ENCODE results near the gene FLYWCH2.
"Not testable (repeated sequence)": the region's sequence is repeated elsewhere in the genome, so short reads cannot be mapped to it uniquely, and the experiment has no call there.

FLYWCH2 gene

DNA sequence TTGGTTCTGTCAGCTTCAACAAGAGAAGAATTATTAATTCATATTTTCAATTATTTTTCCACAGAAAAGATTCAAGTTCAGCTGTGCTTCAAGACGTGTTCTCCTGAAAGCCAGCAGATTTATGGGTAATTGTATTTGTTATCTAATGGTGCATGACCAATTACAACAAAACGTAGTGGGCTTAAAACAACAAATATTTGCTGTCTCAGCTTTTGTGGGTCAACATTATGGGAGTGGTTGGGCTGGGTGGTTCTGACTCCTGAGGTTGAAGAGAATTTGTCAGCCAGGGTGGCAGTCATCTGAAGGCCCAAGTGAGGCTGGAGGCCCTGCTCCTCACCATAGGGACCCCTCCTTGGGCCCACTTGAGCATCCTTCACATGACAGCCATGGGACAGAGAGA lies 57.0 kb downstream of the FLYWCH2 start:
- H3K36me3 ChIP-seq (replicated peaks), result peaks cover 73% of the 10 kb centered on the region
- no peak overlapping the region for H3K27ac ChIP-seq
- no peak for TF ChIP-seq CTCF (IDR thresholded peaks at IDR 0.05; ENCODE audit: low read depth, low read length, missing control alignments)
- no peak for DNase-seq
- in situ Hi-C loops (cut with HindIII; ENCODE audit: low pct_ligation_motif_present, low sequenced_read_pairs), result no loop called here
- H3K27me3 ChIP-seq (replicated peaks), result no peaks in the 10 kb centered on the region
- no peak overlapping the region for H3K4me3 ChIP-seq (ENCODE audit: low read depth, low read length)

GRCh38 chr16:2942045-2942444 lies 59.0 kb downstream of the FLYWCH2 start:
- Histone ChIP-seq H3K27me3 (replicated peaks) (no peaks in the 10 kb centered on the region), H3K27ac (no peak overlapping the region), H3K4me3 (ENCODE audit: low read depth, low read length) (no peak overlapping the region), H3K36me3 (replicated peaks) (peaks cover 66% of the 10 kb centered on the region)
- no peak for TF ChIP-seq CTCF (IDR thresholded peaks at IDR 0.05; ENCODE audit: low read depth, low read length, missing control alignments)
- in situ Hi-C loops (cut with HindIII; ENCODE audit: low pct_ligation_motif_present, low sequenced_read_pairs), result no loop called here
- no peak for DNase-seq

DNA sequence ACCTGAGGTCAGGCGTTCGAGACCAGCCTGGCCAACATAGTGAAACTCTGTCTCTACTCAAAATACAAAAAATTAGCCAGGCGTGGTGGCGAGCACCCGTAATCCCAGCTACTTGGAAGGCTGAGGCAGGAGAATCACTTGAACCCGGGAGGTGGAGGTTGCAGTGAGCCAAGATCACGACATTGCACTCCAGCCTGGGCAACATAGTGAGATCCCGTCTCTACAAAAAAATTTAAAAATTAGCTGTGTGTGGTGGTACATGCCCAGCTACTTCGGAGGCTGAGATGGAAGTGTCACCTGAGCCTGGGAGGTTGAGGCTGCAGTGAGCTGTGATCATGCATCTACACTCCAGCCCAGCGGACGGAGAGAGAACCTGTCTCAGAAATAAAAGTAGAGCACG lies 60.7 kb downstream of the FLYWCH2 start:
- H3K36me3 ChIP-seq (replicated peaks), result peaks cover 56% of the 10 kb centered on the region
- in situ Hi-C loops (cut with HindIII; ENCODE audit: low pct_ligation_motif_present, low sequenced_read_pairs), result not testable (repeated sequence)

DNA sequence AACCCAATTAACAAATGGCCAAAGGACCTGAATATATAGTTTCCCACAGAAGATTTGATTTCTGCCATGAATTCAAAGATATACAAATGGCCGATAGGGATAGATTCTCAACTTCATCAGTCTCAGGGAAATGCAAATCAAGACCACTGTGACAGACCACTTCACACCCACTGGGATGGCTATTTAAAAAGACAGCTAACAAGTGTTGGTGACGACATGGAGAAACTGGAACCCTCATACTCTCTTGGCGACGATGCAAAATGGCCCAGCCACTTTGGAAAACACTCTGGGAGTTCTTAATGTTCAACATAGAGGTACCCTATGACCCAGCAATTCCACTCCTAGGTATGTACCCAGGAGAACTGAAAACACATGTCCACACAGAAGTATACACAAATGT lies 63.6 kb downstream of the FLYWCH2 start:
- no peak for DNase-seq
- no peaks in the 10 kb centered on the region for H3K27me3 ChIP-seq (replicated peaks)
- no peak for TF ChIP-seq CTCF (IDR thresholded peaks at IDR 0.05; ENCODE audit: low read depth, low read length, missing control alignments)
- in situ Hi-C loops (cut with HindIII; ENCODE audit: low pct_ligation_motif_present, low sequenced_read_pairs), result no loop called here
- no peak overlapping the region for H3K27ac ChIP-seq
- peaks cover 33% of the 10 kb centered on the region for H3K36me3 ChIP-seq (replicated peaks)
- no peak overlapping the region for H3K4me3 ChIP-seq (ENCODE audit: low read depth, low read length)

More for the DNA sequence above, 60.7 kb downstream of the FLYWCH2 start:
- not testable (repeated sequence) for DNase-seq; H3K27ac ChIP-seq; H3K27me3 ChIP-seq (replicated peaks); H3K4me3 ChIP-seq (ENCODE audit: low read depth, low read length)

Data from brain microvascular endothelial cell (primary cell).